ENCODE measurements around the gene AOPEP.

Gene AOPEP

DNA sequence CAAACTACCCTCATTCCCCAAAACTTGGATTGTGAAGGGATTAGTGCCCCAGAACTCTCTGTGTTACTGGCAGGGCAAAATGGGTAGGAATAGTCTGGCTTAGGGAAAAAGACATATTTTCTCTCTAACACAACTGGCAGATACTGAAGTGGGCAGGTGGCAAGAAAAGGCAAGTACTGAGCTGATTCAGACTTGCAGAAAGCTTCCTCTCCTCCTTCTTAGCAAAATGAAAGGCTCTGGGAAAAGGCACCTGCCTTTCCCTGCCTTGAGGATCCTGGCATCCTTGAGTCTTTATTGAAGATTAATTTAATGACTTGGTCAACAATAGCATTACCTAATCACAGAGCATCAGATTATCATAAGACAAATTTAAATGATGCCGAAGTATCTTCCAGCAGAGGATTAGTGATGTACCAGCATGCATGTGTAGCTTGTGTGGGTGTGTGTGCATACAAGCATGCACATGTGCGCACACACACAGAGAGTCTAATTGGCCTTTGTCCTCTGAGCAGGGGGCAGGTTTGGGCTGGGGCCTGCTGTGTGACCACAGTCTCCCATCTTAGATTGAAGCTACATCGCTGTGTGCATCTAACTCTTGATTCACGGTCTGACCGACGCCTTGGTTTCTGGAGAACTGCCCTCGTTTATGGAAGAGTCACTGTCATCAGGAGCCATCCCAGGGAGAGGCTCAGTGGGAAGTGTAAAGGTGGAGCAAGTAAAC, 294.8 kb downstream of the AOPEP start:
- ChIA-PET POLR2A (interaction anchor here (0.6 to 1.2 kb wide), 4 partner anchors 13 to 1676 kb away, joined by 3 to 6 read pairs (median 4); no protein-coding TSS in a partner anchor), CTCF (interaction anchor here (1.2 kb wide), 1 partner anchor 238 kb away, joined by 4 read pairs; no protein-coding TSS in a partner anchor)
- H3K9me3 ChIP-seq (ENCODE audit: control insufficient read depth, insufficient read depth, low read depth, low read length) = no peaks in the 10 kb centered on the region
- H3K4me1 ChIP-seq (ENCODE audit: control insufficient read depth, insufficient read depth, low read length) = peaks cover 18% of the 10 kb centered on the region
- TF ChIP-seq ZBTB11 (tag by site-specific recombination; conservative IDR thresholded peaks at IDR 0.05; ENCODE audit: low read depth) = no peak
- peak; percentile 57 for TF ChIP-seq ZIC2 (tag by site-specific recombination; IDR thresholded peaks at IDR 0.05)
- TF ChIP-seq, protein P1, sequence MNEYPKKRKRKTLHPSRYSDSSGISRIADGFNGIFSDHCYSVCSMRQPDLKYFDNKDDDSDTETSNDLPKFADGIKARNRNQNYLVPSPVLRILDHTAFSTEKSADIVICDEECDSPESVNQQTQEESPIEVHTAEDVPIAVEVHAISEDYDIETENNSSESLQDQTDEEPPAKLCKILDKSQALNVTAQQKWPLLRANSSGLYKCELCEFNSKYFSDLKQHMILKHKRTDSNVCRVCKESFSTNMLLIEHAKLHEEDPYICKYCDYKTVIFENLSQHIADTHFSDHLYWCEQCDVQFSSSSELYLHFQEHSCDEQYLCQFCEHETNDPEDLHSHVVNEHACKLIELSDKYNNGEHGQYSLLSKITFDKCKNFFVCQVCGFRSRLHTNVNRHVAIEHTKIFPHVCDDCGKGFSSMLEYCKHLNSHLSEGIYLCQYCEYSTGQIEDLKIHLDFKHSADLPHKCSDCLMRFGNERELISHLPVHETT (tag by site-specific recombination; IDR thresholded peaks at IDR 0.05) = no peak
- TF ChIP-seq, protein P2, sequence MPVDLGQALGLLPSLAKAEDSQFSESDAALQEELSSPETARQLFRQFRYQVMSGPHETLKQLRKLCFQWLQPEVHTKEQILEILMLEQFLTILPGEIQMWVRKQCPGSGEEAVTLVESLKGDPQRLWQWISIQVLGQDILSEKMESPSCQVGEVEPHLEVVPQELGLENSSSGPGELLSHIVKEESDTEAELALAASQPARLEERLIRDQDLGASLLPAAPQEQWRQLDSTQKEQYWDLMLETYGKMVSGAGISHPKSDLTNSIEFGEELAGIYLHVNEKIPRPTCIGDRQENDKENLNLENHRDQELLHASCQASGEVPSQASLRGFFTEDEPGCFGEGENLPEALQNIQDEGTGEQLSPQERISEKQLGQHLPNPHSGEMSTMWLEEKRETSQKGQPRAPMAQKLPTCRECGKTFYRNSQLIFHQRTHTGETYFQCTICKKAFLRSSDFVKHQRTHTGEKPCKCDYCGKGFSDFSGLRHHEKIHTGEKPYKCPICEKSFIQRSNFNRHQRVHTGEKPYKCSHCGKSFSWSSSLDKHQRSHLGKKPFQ (tag by site-specific recombination; IDR thresholded peaks at IDR 0.05) = no peak
- no peak for TF ChIP-seq ZNF280D (tag by site-specific recombination; IDR thresholded peaks at IDR 0.05)
- H3K36me3 ChIP-seq (ENCODE audit: control insufficient read depth in 2 of 2, insufficient read depth in 1 of 2, low read length in 2 of 2) = peaks cover 0 to 34% of the 10 kb centered on the region in 2 experiments; a peak in 2 of 3 replicates
- no peak overlapping the region for H3K27ac ChIP-seq (ENCODE audit: extremely low read depth, low read depth, low read length)
- no peak overlapping the region for H3K4me3 ChIP-seq (ENCODE audit: low read depth, low read length)

GRCh38 chr9:95022657-95023056, 296.2 kb downstream of the AOPEP start:
- Histone ChIP-seq H3K4me3 (ENCODE audit: low read depth, low read length) (no peak overlapping the region), H3K4me1 (ENCODE audit: control insufficient read depth, insufficient read depth, low read length) (peaks cover 18% of the 10 kb centered on the region), H3K36me3 (ENCODE audit: control insufficient read depth in 2 of 2, insufficient read depth in 1 of 2, low read length in 2 of 2) (peaks cover 0 to 26% of the 10 kb centered on the region in 2 experiments; a peak in 1 of 3 replicates), H3K9me3 (ENCODE audit: control insufficient read depth, insufficient read depth, low read depth, low read length) (no peaks in the 10 kb centered on the region), H3K27ac (ENCODE audit: extremely low read depth, low read depth, low read length) (no peak overlapping the region)
- POLR2A ChIA-PET = interaction anchor here (0.6 kb wide), 1 partner anchor 165 kb away, joined by 4 read pairs; no protein-coding TSS in a partner anchor
- no peak for TF ChIP-seq GLIS2 (tag by site-specific recombination; IDR thresholded peaks at IDR 0.05)
- TF ChIP-seq, protein P3, sequence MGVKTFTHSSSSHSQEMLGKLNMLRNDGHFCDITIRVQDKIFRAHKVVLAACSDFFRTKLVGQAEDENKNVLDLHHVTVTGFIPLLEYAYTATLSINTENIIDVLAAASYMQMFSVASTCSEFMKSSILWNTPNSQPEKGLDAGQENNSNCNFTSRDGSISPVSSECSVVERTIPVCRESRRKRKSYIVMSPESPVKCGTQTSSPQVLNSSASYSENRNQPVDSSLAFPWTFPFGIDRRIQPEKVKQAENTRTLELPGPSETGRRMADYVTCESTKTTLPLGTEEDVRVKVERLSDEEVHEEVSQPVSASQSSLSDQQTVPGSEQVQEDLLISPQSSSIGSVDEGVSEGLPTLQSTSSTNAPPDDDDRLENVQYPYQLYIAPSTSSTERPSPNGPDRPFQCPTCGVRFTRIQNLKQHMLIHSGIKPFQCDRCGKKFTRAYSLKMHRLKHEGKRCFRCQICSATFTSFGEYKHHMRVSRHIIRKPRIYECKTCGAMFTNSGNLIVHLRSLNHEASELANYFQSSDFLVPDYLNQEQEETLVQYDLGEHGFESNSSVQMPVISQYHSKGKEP (tag by site-specific recombination; IDR thresholded peaks at IDR 0.05) = no peak
- no peak for TF ChIP-seq ZNF169 (tag by site-specific recombination; IDR thresholded peaks at IDR 0.05)
- TF ChIP-seq, protein P4, sequence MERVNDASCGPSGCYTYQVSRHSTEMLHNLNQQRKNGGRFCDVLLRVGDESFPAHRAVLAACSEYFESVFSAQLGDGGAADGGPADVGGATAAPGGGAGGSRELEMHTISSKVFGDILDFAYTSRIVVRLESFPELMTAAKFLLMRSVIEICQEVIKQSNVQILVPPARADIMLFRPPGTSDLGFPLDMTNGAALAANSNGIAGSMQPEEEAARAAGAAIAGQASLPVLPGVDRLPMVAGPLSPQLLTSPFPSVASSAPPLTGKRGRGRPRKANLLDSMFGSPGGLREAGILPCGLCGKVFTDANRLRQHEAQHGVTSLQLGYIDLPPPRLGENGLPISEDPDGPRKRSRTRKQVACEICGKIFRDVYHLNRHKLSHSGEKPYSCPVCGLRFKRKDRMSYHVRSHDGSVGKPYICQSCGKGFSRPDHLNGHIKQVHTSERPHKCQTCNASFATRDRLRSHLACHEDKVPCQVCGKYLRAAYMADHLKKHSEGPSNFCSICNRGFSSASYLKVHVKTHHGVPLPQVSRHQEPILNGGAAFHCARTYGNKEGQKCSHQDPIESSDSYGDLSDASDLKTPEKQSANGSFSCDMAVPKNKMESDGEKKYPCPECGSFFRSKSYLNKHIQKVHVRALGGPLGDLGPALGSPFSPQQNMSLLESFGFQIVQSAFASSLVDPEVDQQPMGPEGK (tag by site-specific recombination; IDR thresholded peaks at IDR 0.05) = no peak
- TF ChIP-seq ZSCAN23 (tag by site-specific recombination; IDR thresholded peaks at IDR 0.05) = no peak
- TF ChIP-seq ZNF391 (tag by site-specific recombination; IDR thresholded peaks at IDR 0.05; ENCODE audit: borderline replicate concordance, low read depth) = no peak
- TF ChIP-seq ZNF10 (tag by site-specific recombination; IDR thresholded peaks at IDR 0.05) = no peak
- TF ChIP-seq ZNF157 (tag by site-specific recombination; IDR thresholded peaks at IDR 0.05) = no peak
- TF ChIP-seq KLF8 (tag by site-specific recombination; IDR thresholded peaks at IDR 0.05) = no peak
- CTCF ChIA-PET = interaction anchor here (0.7 to 1.0 kb wide), 3 partner anchors 13 to 342 kb away, joined by 3 to 4 read pairs (median 4); no protein-coding TSS in a partner anchor

All from HEK293 (cell line).